ENCODE measurements around the gene FAM153A.
"Not testable (repeated sequence)": the region's sequence is repeated elsewhere in the genome, so short reads cannot be mapped to it uniquely, and the experiment has no call there.

FAM153A gene

GRCh38 chr5:177719989-177720388, 62.7 kb downstream of the FAM153A start:
- no CpG with 5 or more reads among the region's 8 CpGs for WGBS, 2 donors (ENCODE audit: extremely low coverage in 2 of 2, insufficient read length in 2 of 2, insufficient replicate concordance in 1 of 2)
- H4K8ac ChIP-seq (ENCODE audit: low read depth, low read length); H3K4me2 ChIP-seq (ENCODE audit: insufficient read depth, low read length, poor library complexity, severe bottlenecking); H3K27me3 ChIP-seq (ENCODE audit: control insufficient read depth in 3 of 3, insufficient read depth in 3 of 3, low read depth in 1 of 3, low read length in 3 of 3); H2BK120ac ChIP-seq (ENCODE audit: low read depth, low read length); H3K36me3 ChIP-seq (replicated peaks in 1 of 2; ENCODE audit: control insufficient read depth in 2 of 2, insufficient read depth in 2 of 2, low read length in 2 of 2); H2BK5ac ChIP-seq (ENCODE audit: low read length); H2AK5ac ChIP-seq (ENCODE audit: low read depth, low read length); DNase-seq (ENCODE audit: low spot score); H3K4ac ChIP-seq (ENCODE audit: low read length); H4K91ac ChIP-seq (ENCODE audit: low read depth, low read length, poor library complexity); H2BK15ac ChIP-seq (ENCODE audit: low read length); H3K79me1 ChIP-seq (ENCODE audit: low read depth, low read length); H3K9me3 ChIP-seq (replicated peaks in 1 of 2; ENCODE audit: control insufficient read depth in 2 of 2, insufficient read depth in 1 of 2, low read depth in 1 of 2, low read length in 2 of 2); H3K18ac ChIP-seq (ENCODE audit: low read length); H3K14ac ChIP-seq (ENCODE audit: low read length); H2BK12ac ChIP-seq (ENCODE audit: low read length); H3K4me3 ChIP-seq (ENCODE audit: low read length in 2 of 2); H3K9ac ChIP-seq (ENCODE audit: low read depth, low read length, poor library complexity); H3K4me1 ChIP-seq (ENCODE audit: control insufficient read depth in 2 of 2, insufficient read depth in 1 of 2, low read depth in 1 of 2, low read length in 2 of 2); H2AFZ ChIP-seq (ENCODE audit: low read length); H3K23ac ChIP-seq (ENCODE audit: low read depth, low read length, poor library complexity); H3K27ac ChIP-seq (replicated peaks; ENCODE audit: low read length): not testable (repeated sequence)

GRCh38 chr5:177715423-177715822, 67.3 kb downstream of the FAM153A start:
- H2BK5ac ChIP-seq (ENCODE audit: low read length); H2BK12ac ChIP-seq (ENCODE audit: low read length); H4K8ac ChIP-seq (ENCODE audit: low read depth, low read length); H2BK15ac ChIP-seq (ENCODE audit: low read length); DNase-seq (ENCODE audit: low spot score); H3K9me3 ChIP-seq (replicated peaks in 1 of 2; ENCODE audit: control insufficient read depth in 2 of 2, insufficient read depth in 1 of 2, low read depth in 1 of 2, low read length in 2 of 2); H3K4me3 ChIP-seq (ENCODE audit: low read length in 2 of 2); H3K4me2 ChIP-seq (ENCODE audit: insufficient read depth, low read length, poor library complexity, severe bottlenecking); H4K91ac ChIP-seq (ENCODE audit: low read depth, low read length, poor library complexity); H3K23ac ChIP-seq (ENCODE audit: low read depth, low read length, poor library complexity); H3K36me3 ChIP-seq (replicated peaks in 1 of 2; ENCODE audit: control insufficient read depth in 2 of 2, insufficient read depth in 2 of 2, low read length in 2 of 2); H3K18ac ChIP-seq (ENCODE audit: low read length); H3K4ac ChIP-seq (ENCODE audit: low read length); H3K27ac ChIP-seq (replicated peaks; ENCODE audit: low read length); H2AK5ac ChIP-seq (ENCODE audit: low read depth, low read length); H3K14ac ChIP-seq (ENCODE audit: low read length); H2AFZ ChIP-seq (ENCODE audit: low read length); H3K9ac ChIP-seq (ENCODE audit: low read depth, low read length, poor library complexity); H2BK120ac ChIP-seq (ENCODE audit: low read depth, low read length); H3K79me1 ChIP-seq (ENCODE audit: low read depth, low read length); H3K27me3 ChIP-seq (ENCODE audit: control insufficient read depth in 3 of 3, insufficient read depth in 3 of 3, low read depth in 1 of 3, low read length in 3 of 3); H3K4me1 ChIP-seq (ENCODE audit: control insufficient read depth in 2 of 2, insufficient read depth in 1 of 2, low read depth in 1 of 2, low read length in 2 of 2): not testable (repeated sequence)
- WGBS, 2 donors (ENCODE audit: extremely low coverage in 2 of 2, insufficient read length in 2 of 2, insufficient replicate concordance in 1 of 2), result no CpG with 5 or more reads among the region's 1 CpG

GRCh38 chr5:177696100-177696499, 86.6 kb downstream of the FAM153A start:
- not testable (repeated sequence) for H2BK15ac ChIP-seq (ENCODE audit: low read length); H3K4ac ChIP-seq (ENCODE audit: low read length); H3K4me3 ChIP-seq (ENCODE audit: low read length in 2 of 2); H2BK120ac ChIP-seq (ENCODE audit: low read depth, low read length); H3K14ac ChIP-seq (ENCODE audit: low read length); H3K27ac ChIP-seq (replicated peaks; ENCODE audit: low read length); H3K36me3 ChIP-seq (replicated peaks in 1 of 2; ENCODE audit: control insufficient read depth in 2 of 2, insufficient read depth in 2 of 2, low read length in 2 of 2); H3K18ac ChIP-seq (ENCODE audit: low read length); H4K8ac ChIP-seq (ENCODE audit: low read depth, low read length); H2BK12ac ChIP-seq (ENCODE audit: low read length); H2BK5ac ChIP-seq (ENCODE audit: low read length); H3K4me2 ChIP-seq (ENCODE audit: insufficient read depth, low read length, poor library complexity, severe bottlenecking); DNase-seq (ENCODE audit: low spot score); H4K91ac ChIP-seq (ENCODE audit: low read depth, low read length, poor library complexity); H3K23ac ChIP-seq (ENCODE audit: low read depth, low read length, poor library complexity); H3K9me3 ChIP-seq (replicated peaks in 1 of 2; ENCODE audit: control insufficient read depth in 2 of 2, insufficient read depth in 1 of 2, low read depth in 1 of 2, low read length in 2 of 2); H2AFZ ChIP-seq (ENCODE audit: low read length); H3K27me3 ChIP-seq (ENCODE audit: control insufficient read depth in 3 of 3, insufficient read depth in 3 of 3, low read depth in 1 of 3, low read length in 3 of 3); H2AK5ac ChIP-seq (ENCODE audit: low read depth, low read length); H3K79me1 ChIP-seq (ENCODE audit: low read depth, low read length); H3K4me1 ChIP-seq (ENCODE audit: control insufficient read depth in 2 of 2, insufficient read depth in 1 of 2, low read depth in 1 of 2, low read length in 2 of 2); H3K9ac ChIP-seq (ENCODE audit: low read depth, low read length, poor library complexity)
- WGBS, 2 donors (ENCODE audit: extremely low coverage in 2 of 2, insufficient read length in 2 of 2, insufficient replicate concordance in 1 of 2), result no CpG with 5 or more reads among the region's 22 CpGs

GRCh38 chr5:177695356-177695930, 87.3 kb downstream of the FAM153A start:
- DNase-seq (ENCODE audit: low spot score); H3K14ac ChIP-seq (ENCODE audit: low read length); H2BK12ac ChIP-seq (ENCODE audit: low read length); H3K4me2 ChIP-seq (ENCODE audit: insufficient read depth, low read length, poor library complexity, severe bottlenecking); H3K4me3 ChIP-seq (ENCODE audit: low read length in 2 of 2); H2AK5ac ChIP-seq (ENCODE audit: low read depth, low read length); H2BK15ac ChIP-seq (ENCODE audit: low read length); H3K4ac ChIP-seq (ENCODE audit: low read length); H3K18ac ChIP-seq (ENCODE audit: low read length); H2AFZ ChIP-seq (ENCODE audit: low read length); H3K9me3 ChIP-seq (replicated peaks in 1 of 2; ENCODE audit: control insufficient read depth in 2 of 2, insufficient read depth in 1 of 2, low read depth in 1 of 2, low read length in 2 of 2); H3K27me3 ChIP-seq (ENCODE audit: control insufficient read depth in 3 of 3, insufficient read depth in 3 of 3, low read depth in 1 of 3, low read length in 3 of 3); H3K9ac ChIP-seq (ENCODE audit: low read depth, low read length, poor library complexity); H3K27ac ChIP-seq (replicated peaks; ENCODE audit: low read length); H2BK5ac ChIP-seq (ENCODE audit: low read length); H3K36me3 ChIP-seq (replicated peaks in 1 of 2; ENCODE audit: control insufficient read depth in 2 of 2, insufficient read depth in 2 of 2, low read length in 2 of 2); H4K8ac ChIP-seq (ENCODE audit: low read depth, low read length); H3K79me1 ChIP-seq (ENCODE audit: low read depth, low read length); H4K91ac ChIP-seq (ENCODE audit: low read depth, low read length, poor library complexity); H3K23ac ChIP-seq (ENCODE audit: low read depth, low read length, poor library complexity); H3K4me1 ChIP-seq (ENCODE audit: control insufficient read depth in 2 of 2, insufficient read depth in 1 of 2, low read depth in 1 of 2, low read length in 2 of 2); H2BK120ac ChIP-seq (ENCODE audit: low read depth, low read length): not testable (repeated sequence)
- no CpG with 5 or more reads among the region's 12 CpGs for WGBS, 2 donors (ENCODE audit: extremely low coverage in 2 of 2, insufficient read length in 2 of 2, insufficient replicate concordance in 1 of 2)

Data from neuronal stem cell (in vitro differentiated cells).